Measurements from ENCODE around the gene GABARAP. TPM values are rescaled to one million over a fixed set of nuclear protein-coding genes. Genes with fewer than 3 reads are reported as not detected.
A peak's percentile ranks its signal among the peaks of the same experiment; 100 is the strongest.

Gene GABARAP
- total and polyA plus RNA-seq, 2 of the 8 experiments (the other 6 are each of a cell fraction or from before 2014, with no cell fraction given), result 252 to 581 TPM

GRCh38 chr17:7260151-7260550 is 17.9 kb upstream of the GABARAP start:
- H2AK5ac ChIP-seq (ENCODE audit: low read depth, low read length), result peak overlapping the region; percentile 66; the same call in 1 of the 2 replicates
- no peak overlapping the region for H4K91ac ChIP-seq (replicated peaks; ENCODE audit: insufficient read length, low read length)
- 95% methylated on average over 4 of the region's 4 CpGs; no CpG with 5 or more reads in 1 of the 2 experiments for WGBS, 2 experiments (ENCODE audit: extremely low coverage in 1 of 2, insufficient coverage in 1 of 2, insufficient read length in 1 of 2, insufficient replicate concordance in 2 of 2, low coverage in 1 of 2, low lambda C conversion rate in 2 of 2, missing lambda C conversion rate in 1 of 2)
- H3K14ac ChIP-seq (ENCODE audit: insufficient read length), result no peak overlapping the region
- peak overlapping the region; percentile 18; the same call in 1 of the 2 replicates for H2BK15ac ChIP-seq (ENCODE audit: low read length)
- H3K9ac ChIP-seq (replicated peaks in 1 of 4; ENCODE audit: extremely low read depth in 1 of 4, low read depth in 3 of 4, low read length in 3 of 4), result peak overlapping the region in 3 of 4 experiments; percentile 80 to 98 (median 94); a peak in 5 of 7 replicates
- TF ChIP-seq ZNF274 (IDR thresholded peaks at IDR 0.05; ENCODE audit: borderline replicate concordance, extremely low read depth, low read length) (no peak), EP300 (IDR thresholded peaks at IDR 0.05; ENCODE audit: borderline replicate concordance in 1 of 2, low read depth in 2 of 2, low read length in 2 of 2) (no peak), POLR2AphosphoS5 (IDR thresholded peaks at IDR 0.05; ENCODE audit: low read depth, low read length) (peak; percentile 63)
- H4K5ac ChIP-seq (ENCODE audit: insufficient read length, low read depth, low read length), result no peak overlapping the region
- H2BK120ac ChIP-seq (replicated peaks; ENCODE audit: low read depth, low read length), result no peak overlapping the region
- no peak overlapping the region; the same call in 1 of the 2 replicates for H3K18ac ChIP-seq (ENCODE audit: extremely low read depth, low read length)
- peak overlapping the region; percentile 93 to 98 (median 96) for H3K4me3 ChIP-seq (ENCODE audit: extremely low read depth in 1 of 4, insufficient read depth in 2 of 4, low read depth in 3 of 4, low read length in 4 of 4)
- FAIRE-seq (no peak), DNase-seq (ENCODE audit: low read depth in 1 of 2, low spot score in 2 of 2) (no peak)
- H3K4me2 ChIP-seq (ENCODE audit: insufficient read depth in 1 of 2, low read depth in 2 of 2, low read length in 2 of 2), result peak overlapping the region; percentile 91 to 97
- peaks cover 0 to 31% of the 10 kb centered on the region in 2 experiments; a peak in 2 of 4 replicates for H3K79me2 ChIP-seq (ENCODE audit: control insufficient read depth in 1 of 2, insufficient read depth in 2 of 2, low read length in 2 of 2)
- no peaks in the 10 kb centered on the region for H3K9me3 ChIP-seq (ENCODE audit: insufficient read depth in 2 of 2, low read depth in 1 of 2, low read length in 1 of 2)
- H3K27me3 ChIP-seq (replicated peaks in 1 of 4; ENCODE audit: control insufficient read depth in 3 of 4, extremely low read depth in 1 of 4, insufficient read depth in 3 of 4, low read length in 3 of 4), result no peaks in the 10 kb centered on the region
- peak overlapping the region; percentile 39; the same call in 1 of the 2 replicates for H3K27ac ChIP-seq (ENCODE audit: low read depth, low read length)
- H3K23ac ChIP-seq (ENCODE audit: insufficient read length), result no peak overlapping the region
- no peak overlapping the region for H3K56ac ChIP-seq (replicated peaks; ENCODE audit: insufficient read length, low read depth, low read length)
- no peak overlapping the region for H3K4ac ChIP-seq (replicated peaks; ENCODE audit: insufficient read length, low read depth, low read length)
- no peak overlapping the region for H2AFZ ChIP-seq (ENCODE audit: low read length)
- H2BK5ac ChIP-seq (ENCODE audit: low read depth, low read length), result peak overlapping the region; percentile 98
- H2BK12ac ChIP-seq (ENCODE audit: low read depth, low read length), result peak overlapping the region; percentile 92; the same call in 1 of the 2 replicates
- ChIA-PET CTCF (ENCODE audit: partially characterized antibody) (interaction anchor here (1.0 to 1.3 kb wide), 4 partner anchors 11 to 53 kb away, joined by 3 to 5 read pairs (median 4); no protein-coding TSS in a partner anchor), POLR2A (ENCODE audit: partially characterized antibody) (interaction anchor here (1.0 to 13.7 kb wide), 14 partner anchors 10 to 301 kb away, joined by 3 to 161 read pairs (median 14); partner anchors contain the start of genes ACADVL, ACAP1, CTDNEP1 and DLG4)
- no peak overlapping the region for H2BK20ac ChIP-seq (ENCODE audit: low read length)
- peaks cover 9% of the 10 kb centered on the region for H3K79me1 ChIP-seq (ENCODE audit: low read depth, low read length)
- H3K36me3 ChIP-seq (ENCODE audit: control insufficient read depth in 2 of 4, insufficient read depth in 4 of 4, low read length in 3 of 4), result peaks cover 2 to 33% (median 16%) of the 10 kb centered on the region in 4 experiments; a peak in 7 of 8 replicates
- H4K8ac ChIP-seq (ENCODE audit: extremely low read depth, insufficient read depth, low read length), result peak overlapping the region; percentile 71; the same call in 1 of the 2 replicates
- peaks cover 13% of the 10 kb centered on the region for H3K23me2 ChIP-seq (ENCODE audit: low read depth, low read length)
- H4K20me1 ChIP-seq (replicated peaks in 1 of 2; ENCODE audit: control insufficient read depth in 1 of 2, insufficient read depth in 2 of 2, low read length in 2 of 2), result peaks cover 6 to 11% of the 10 kb centered on the region in 2 experiments
- peaks cover 4 to 15% (median 6%) of the 10 kb centered on the region in 4 experiments; a peak in 6 of 7 replicates for H3K4me1 ChIP-seq (replicated peaks in 1 of 4; ENCODE audit: control insufficient read depth in 3 of 4, insufficient read depth in 4 of 4, low read length in 3 of 4)
